T-helper 9 cell (primary cell): ENCODE measurements around the gene PRR20G.
"Not testable (repeated sequence)": the region's sequence is repeated elsewhere in the genome, so short reads cannot be mapped to it uniquely, and the experiment has no call there.

Experiments used
- DNase-seq: peaks from one replicate; pipeline ENCODE4 v3.0.0-alpha.2; 2020
- total RNA-seq, 2 donors: gene quantifications; one replicate each; lab custom pipeline; 2026; lab: John Stamatoyannopoulos, UW

Gene PRR20G
- total RNA-seq, result 0 reads per million in 2 donors

DNA sequence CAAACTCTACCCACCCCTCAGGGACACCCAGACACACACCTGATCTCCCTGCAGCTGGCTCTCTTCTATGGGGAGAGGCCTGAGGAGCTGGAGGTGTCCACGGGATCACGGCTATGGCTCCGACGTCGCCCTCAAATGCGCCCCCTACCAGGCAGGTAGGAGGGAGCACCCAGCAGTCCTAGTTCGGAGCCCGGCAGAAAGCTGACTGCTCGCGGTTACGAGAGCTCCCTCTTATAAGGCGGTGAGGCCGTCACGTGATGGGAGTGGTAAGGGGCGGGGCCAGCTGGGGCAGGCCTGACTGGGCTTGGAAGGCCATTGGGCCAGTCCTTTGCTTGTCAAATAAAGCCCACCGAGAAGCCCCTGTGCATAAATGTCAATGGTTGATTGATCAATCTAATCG lies at the start of gene PRR20G:
PRR20G (minus strand) TSS at position 207 of the 400 bp plus-strand sequence. CDS start 681 bp downstream, outside the sequence.
- no peak for DNase-seq

GRCh38 chr3:127337001-127337400 lies 49.2 kb upstream of the PRR20G start:
- DNase-seq, result no peak

DNA sequence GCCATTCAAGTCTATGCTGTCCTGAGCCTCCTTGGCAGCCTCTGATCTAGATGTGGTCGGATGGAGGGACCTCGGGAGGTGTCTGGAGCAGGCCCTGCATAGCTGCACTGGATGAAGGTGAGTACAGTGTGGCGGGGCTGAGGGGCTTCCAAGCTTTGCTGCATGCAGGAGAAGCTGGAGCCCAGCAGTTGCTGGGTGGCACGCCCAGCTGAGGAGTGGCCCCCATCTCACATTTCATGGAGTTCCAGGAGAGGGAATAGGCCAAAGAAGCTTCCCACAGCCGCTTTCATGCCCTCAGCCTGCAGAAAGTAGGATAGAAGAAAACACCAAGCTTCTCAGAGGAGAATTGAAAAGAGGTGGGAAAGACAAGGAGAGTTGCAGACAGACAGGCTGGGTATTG lies 48.3 kb upstream of the PRR20G start:
- no peak for DNase-seq

GRCh38 chr3:127330385-127330784 lies 42.5 kb upstream of the PRR20G start:
- no peak for DNase-seq

DNA sequence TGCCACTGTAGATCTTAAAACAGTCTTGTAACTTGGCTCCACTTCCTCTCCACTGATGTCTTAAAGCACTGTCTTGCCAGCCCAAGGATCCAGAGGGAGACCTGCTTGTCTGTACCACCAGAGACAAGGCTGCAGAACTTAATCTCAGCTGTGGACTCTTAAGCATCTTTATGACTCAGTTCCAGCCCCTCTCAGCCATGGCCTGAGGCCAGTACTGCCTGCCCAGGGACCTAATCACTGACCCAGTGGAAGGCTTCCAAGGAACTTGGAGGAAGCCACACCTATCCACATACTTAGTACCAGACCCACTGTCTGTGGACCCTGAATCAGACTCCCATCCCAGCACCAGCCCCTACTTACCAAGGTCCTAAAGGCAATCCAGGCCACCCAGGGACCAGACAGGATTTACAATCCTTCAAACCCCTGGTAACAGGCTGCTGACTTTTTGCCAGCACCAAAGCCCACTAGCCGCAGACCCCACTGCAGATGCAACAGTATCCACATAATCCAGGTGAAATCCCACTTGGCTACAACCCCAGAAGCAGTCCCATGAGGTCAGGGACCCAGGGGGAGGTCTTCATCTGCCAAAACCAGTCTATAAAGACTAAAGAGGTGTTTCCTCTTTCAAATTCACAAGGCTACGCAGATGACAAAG lies 41.9 kb upstream of the PRR20G start:
- no peak for DNase-seq

- DNase-seq, result no peak
Measured at GRCh38 chr3:127328421-127328820, 40.6 kb upstream of the PRR20G start.

GRCh38 chr3:127326341-127326740 lies 38.5 kb upstream of the PRR20G start:
- DNase-seq, result no peak

GRCh38 chr3:127325629-127325961 lies 37.7 kb upstream of the PRR20G start:
- no peak for DNase-seq

GRCh38 chr3:127324913-127325628 lies 37.2 kb upstream of the PRR20G start:
- no peak for DNase-seq

DNA sequence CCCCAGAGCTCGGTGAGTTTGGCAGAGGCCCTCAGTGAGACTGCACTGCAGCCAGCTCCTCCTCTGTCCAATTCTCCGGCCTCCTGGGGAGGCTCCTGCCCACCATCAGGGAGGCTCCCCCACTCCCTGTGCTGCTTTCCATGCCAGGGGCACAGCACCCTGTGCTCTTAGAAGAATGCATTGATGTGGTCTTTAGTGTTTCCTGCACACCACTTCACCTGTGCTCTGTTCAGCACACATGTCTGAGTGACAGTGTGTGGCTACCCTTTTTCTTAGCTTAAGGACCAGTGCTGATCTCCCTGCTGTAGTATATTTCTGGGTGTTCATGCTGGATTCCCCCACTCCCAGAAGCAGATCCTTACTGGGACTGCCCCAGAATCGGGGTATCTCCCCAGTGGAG lies 36.2 kb upstream of the PRR20G start:
- no peak for DNase-seq

DNA sequence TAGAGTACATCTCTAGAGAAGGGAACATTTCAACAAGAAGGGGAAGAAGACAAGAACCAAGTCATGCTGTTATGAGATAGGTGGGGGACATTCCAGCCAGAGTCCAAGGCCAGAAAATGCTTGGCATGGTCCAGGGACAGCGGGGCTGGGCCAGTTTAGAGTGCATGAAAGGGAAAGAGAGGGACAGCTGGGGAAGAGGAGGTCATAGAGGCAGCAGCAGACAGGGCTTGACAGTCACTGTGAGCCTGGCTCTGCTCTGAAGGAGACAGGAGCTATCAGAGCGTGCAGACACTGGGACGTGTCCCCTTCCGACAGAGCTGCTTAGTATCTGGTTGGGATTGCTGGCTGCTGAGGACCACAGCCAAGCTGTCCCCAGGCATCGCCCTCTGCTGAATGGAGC lies 35.7 kb upstream of the PRR20G start:
- DNase-seq, result no peak

GRCh38 chr3:127321371-127321770 lies 33.5 kb upstream of the PRR20G start:
- no peak for DNase-seq

DNA sequence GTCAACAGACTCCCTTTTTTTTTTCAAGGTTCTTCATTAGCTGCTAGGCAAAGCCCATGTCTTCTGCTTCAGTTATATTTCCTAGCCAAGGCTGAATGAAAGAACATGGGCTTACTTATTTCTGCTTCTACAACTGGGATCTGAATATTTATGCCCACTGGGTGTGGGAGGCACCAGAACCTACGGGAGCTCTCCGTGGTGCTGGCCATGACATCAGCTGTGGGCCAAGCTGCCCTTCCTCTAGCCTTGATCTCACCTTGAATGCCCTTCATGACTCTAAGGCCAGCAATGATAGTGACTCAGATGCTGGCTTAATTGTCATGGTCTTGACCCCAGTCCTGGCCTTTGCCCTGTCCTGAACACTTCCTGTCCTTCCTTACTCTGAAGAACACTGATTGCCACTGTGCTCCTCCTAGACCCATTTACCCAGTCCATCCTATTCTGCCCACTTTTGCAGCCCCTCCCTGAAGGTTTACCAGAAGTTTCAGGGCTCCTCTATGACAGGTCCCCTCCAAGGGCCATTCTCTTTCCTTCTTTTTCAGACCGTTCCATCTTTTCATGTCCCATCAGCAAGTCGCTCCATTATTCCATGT lies 32.8 kb upstream of the PRR20G start:
- no peak for DNase-seq

- DNase-seq, result no peak
Measured at GRCh38 chr3:127316685-127317084, 28.8 kb upstream of the PRR20G start.

GRCh38 chr3:127312818-127313217 lies 25.0 kb upstream of the PRR20G start:
- no peak for DNase-seq

- not testable (repeated sequence) for DNase-seq
Measured at GRCh38 chr3:127308821-127309220, 21.0 kb upstream of the PRR20G start.

DNA sequence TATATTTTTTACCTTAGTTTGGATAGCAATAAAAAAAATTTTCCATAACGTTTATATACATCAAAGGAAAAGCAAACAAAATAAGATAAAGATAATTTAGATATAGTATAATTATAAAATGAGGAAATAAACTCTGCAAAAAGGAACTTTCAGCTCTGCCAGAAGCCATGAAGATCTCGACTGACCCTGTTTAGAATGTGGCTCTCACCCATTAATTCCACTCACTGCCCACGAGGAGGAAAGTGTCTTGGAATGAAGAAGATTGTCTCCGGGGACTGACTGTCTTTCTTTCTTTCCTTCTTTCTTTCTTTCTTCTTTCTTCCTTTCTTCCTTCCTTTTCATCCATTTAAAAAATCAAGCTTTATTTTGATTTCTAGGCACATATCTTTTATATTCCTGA lies 20.1 kb upstream of the PRR20G start:
- no peak for DNase-seq

GRCh38 chr3:127307112-127307835 lies 19.4 kb upstream of the PRR20G start:
- no peak for DNase-seq

- no peak for DNase-seq
Measured at GRCh38 chr3:127306361-127307111, 18.7 kb upstream of the PRR20G start.

GRCh38 chr3:127305499-127306060 lies 17.7 kb upstream of the PRR20G start:
- DNase-seq, result no peak

- DNase-seq, result no peak
Measured at GRCh38 chr3:127304121-127304744, 16.4 kb upstream of the PRR20G start.

- DNase-seq, result no peak
Measured at GRCh38 chr3:127299276-127299675, 11.4 kb upstream of the PRR20G start.
